Activated CD4-positive, alpha-beta memory T cell treated with anti-CD3 and anti-CD28 coated beads, Interleukin-2, amount 10 ng/mL, durations not matched to agents 7 days and 5 days (primary cell): ENCODE data around the gene SPOCK1. TPM values are rescaled to one million over a fixed set of nuclear protein-coding genes. Genes with fewer than 3 reads are reported as not detected.
"Not testable (repeated sequence)": the region's sequence is repeated elsewhere in the genome, so short reads cannot be mapped to it uniquely, and the experiment has no call there.

Experiments
- CTCF ChIA-PET: fragments of 350-600 bp; sonication (Branson Sonifier 250); formaldehyde crosslinking; loops from one replicate; lab custom pipeline; 2021; ENCODE audit warnings: antibody characterized with exemption, inconsistent platforms; lab: Charles Lee
- POLR2A ChIA-PET: fragments of 350-600 bp; sonication (Branson Sonifier 250); formaldehyde crosslinking; loops from one replicate; lab custom pipeline; 2021; ENCODE audit warnings: antibody characterized with exemption; lab: Charles Lee
- DNase-seq: peaks from one replicate; pipeline ENCODE4 v3.0.0-alpha.2; 2020
- H3K27ac Mint-ChIP-seq: one replicate; pipeline ENCODE4 v1.8.0; 2021; ENCODE audit warnings: mild to moderate bottlenecking, mixed read lengths
- H3K27me3 Mint-ChIP-seq: one replicate; pipeline ENCODE4 v1.8.0; 2021; ENCODE audit warnings: mixed read lengths
- H3K36me3 Mint-ChIP-seq: one replicate; pipeline ENCODE4 v1.8.0; 2021; ENCODE audit warnings: low read depth, mixed read lengths
- H3K4me1 Mint-ChIP-seq: one replicate; pipeline ENCODE4 v1.8.0; 2021; ENCODE audit warnings: mixed read lengths
- H3K4me3 Mint-ChIP-seq: one replicate; pipeline ENCODE4 v1.8.0; 2021; ENCODE audit warnings: mild to moderate bottlenecking, mixed read lengths
- H3K9me3 Mint-ChIP-seq: one replicate; pipeline ENCODE4 v1.8.0; 2021; ENCODE audit warnings: mixed read lengths
- total RNA-seq, 2 experiments: library from RNA; stranded (reverse); gene quantifications; one replicate each; pipeline ENCODE4 v1.2.3, GENCODE V29; 2021

The SPOCK1 gene
- total RNA-seq, 2 experiments from 2014 or later = 0.73 to 0.86 TPM

GRCh38 chr5:137001026-137001569, 498.0 kb downstream of the SPOCK1 start:
- Mint-ChIP-seq H3K27me3 (no peaks in the 10 kb centered on the region), H3K36me3 (no peaks in the 10 kb centered on the region), H3K4me3 (no peak overlapping the region), H3K4me1 (no peaks in the 10 kb centered on the region), H3K9me3 (no peaks in the 10 kb centered on the region), H3K27ac (no peak overlapping the region)
- no peak for DNase-seq
- POLR2A ChIA-PET = no interaction called here
- CTCF ChIA-PET = no interaction called here

GRCh38 chr5:136999787-137000186, 499.3 kb downstream of the SPOCK1 start:
- no peaks in the 10 kb centered on the region for H3K27me3 Mint-ChIP-seq
- DNase-seq = no peak
- no peaks in the 10 kb centered on the region for H3K4me1 Mint-ChIP-seq
- ChIA-PET CTCF (no interaction called here), POLR2A (no interaction called here)
- no peaks in the 10 kb centered on the region for H3K36me3 Mint-ChIP-seq
- no peak overlapping the region for H3K4me3 Mint-ChIP-seq
- H3K27ac Mint-ChIP-seq = no peak overlapping the region
- no peaks in the 10 kb centered on the region for H3K9me3 Mint-ChIP-seq

GRCh38 chr5:136998854-136999357, 500.2 kb downstream of the SPOCK1 start:
- H3K27me3 Mint-ChIP-seq = no peaks in the 10 kb centered on the region

GRCh38 chr5:136994154-136994553, 505.0 kb downstream of the SPOCK1 start:
- DNase-seq = no peak
- H3K9me3 Mint-ChIP-seq = no peaks in the 10 kb centered on the region
- H3K4me3 Mint-ChIP-seq = no peak overlapping the region
- no peaks in the 10 kb centered on the region for H3K36me3 Mint-ChIP-seq
- no peaks in the 10 kb centered on the region for H3K4me1 Mint-ChIP-seq
- POLR2A ChIA-PET = no interaction called here
- no peak overlapping the region for H3K27ac Mint-ChIP-seq
- CTCF ChIA-PET = no interaction called here
- no peaks in the 10 kb centered on the region for H3K27me3 Mint-ChIP-seq

More at GRCh38 chr5:136998854-136999357, 500.2 kb downstream of the SPOCK1 start:
- Mint-ChIP-seq H3K27ac (no peak overlapping the region), H3K4me1 (no peaks in the 10 kb centered on the region), H3K4me3 (no peak overlapping the region), H3K9me3 (no peaks in the 10 kb centered on the region), H3K36me3 (no peaks in the 10 kb centered on the region)
- CTCF ChIA-PET = no interaction called here
- POLR2A ChIA-PET = no interaction called here
- no peak for DNase-seq

- Mint-ChIP-seq H3K9me3 (no peaks in the 10 kb centered on the region), H3K4me1 (no peaks in the 10 kb centered on the region), H3K36me3 (no peaks in the 10 kb centered on the region), H3K27ac (no peak overlapping the region), H3K27me3 (no peaks in the 10 kb centered on the region), H3K4me3 (no peak overlapping the region)
- no peak for DNase-seq
- POLR2A ChIA-PET = no interaction called here
- CTCF ChIA-PET = no interaction called here
Observed at GRCh38 chr5:136992796-136993489, 506.2 kb downstream of the SPOCK1 start.

- CTCF ChIA-PET = no interaction called here
- Mint-ChIP-seq H3K27ac (no peak overlapping the region), H3K4me1 (no peaks in the 10 kb centered on the region), H3K9me3 (no peaks in the 10 kb centered on the region), H3K36me3 (no peaks in the 10 kb centered on the region), H3K27me3 (no peaks in the 10 kb centered on the region), H3K4me3 (no peak overlapping the region)
- POLR2A ChIA-PET = no interaction called here
- no peak for DNase-seq
Observed at GRCh38 chr5:136985785-136986475, 513.2 kb downstream of the SPOCK1 start.

GRCh38 chr5:136984772-136985446, 514.2 kb downstream of the SPOCK1 start:
- Mint-ChIP-seq H3K4me3 (no peak overlapping the region), H3K4me1 (no peaks in the 10 kb centered on the region), H3K36me3 (no peaks in the 10 kb centered on the region), H3K27me3 (no peaks in the 10 kb centered on the region), H3K9me3 (no peaks in the 10 kb centered on the region), H3K27ac (no peak overlapping the region)
- DNase-seq = no peak
- CTCF ChIA-PET = no interaction called here
- POLR2A ChIA-PET = no interaction called here

GRCh38 chr5:136981936-136982335, 517.2 kb downstream of the SPOCK1 start:
- CTCF ChIA-PET = no interaction called here
- H3K4me1 Mint-ChIP-seq = no peaks in the 10 kb centered on the region

GRCh38 chr5:136979131-136979530, 520.0 kb downstream of the SPOCK1 start:
- DNase-seq = no peak
- ChIA-PET CTCF (no interaction called here), POLR2A (no interaction called here)
- Mint-ChIP-seq H3K27ac (no peak overlapping the region), H3K4me3 (no peak overlapping the region), H3K4me1 (no peaks in the 10 kb centered on the region), H3K9me3 (no peaks in the 10 kb centered on the region), H3K36me3 (no peaks in the 10 kb centered on the region), H3K27me3 (no peaks in the 10 kb centered on the region)

More at GRCh38 chr5:136981936-136982335, 517.2 kb downstream of the SPOCK1 start:
- DNase-seq = no peak
- Mint-ChIP-seq H3K27ac (no peak overlapping the region), H3K27me3 (no peaks in the 10 kb centered on the region), H3K4me3 (no peak overlapping the region), H3K36me3 (no peaks in the 10 kb centered on the region), H3K9me3 (no peaks in the 10 kb centered on the region)
- POLR2A ChIA-PET = no interaction called here

- Mint-ChIP-seq H3K27ac (no peak overlapping the region), H3K36me3 (no peaks in the 10 kb centered on the region), H3K9me3 (no peaks in the 10 kb centered on the region), H3K4me3 (no peak overlapping the region), H3K4me1 (no peaks in the 10 kb centered on the region), H3K27me3 (no peaks in the 10 kb centered on the region)
- DNase-seq = no peak
- ChIA-PET CTCF (no interaction called here), POLR2A (no interaction called here)
Observed at GRCh38 chr5:136963504-136963903, 535.6 kb downstream of the SPOCK1 start.

- Mint-ChIP-seq H3K4me1 (no peaks in the 10 kb centered on the region), H3K9me3 (peaks cover under 1% of the 10 kb centered on the region), H3K27ac (no peak overlapping the region), H3K4me3 (no peak overlapping the region), H3K36me3 (no peaks in the 10 kb centered on the region), H3K27me3 (no peaks in the 10 kb centered on the region)
- no peak for DNase-seq
- CTCF ChIA-PET = no interaction called here
- POLR2A ChIA-PET = no interaction called here
Observed at GRCh38 chr5:136957428-136957827, 541.7 kb downstream of the SPOCK1 start.

- H3K27me3 Mint-ChIP-seq, POLR2A ChIA-PET, DNase-seq, H3K27ac Mint-ChIP-seq, H3K4me1 Mint-ChIP-seq, H3K36me3 Mint-ChIP-seq, CTCF ChIA-PET, H3K4me3 Mint-ChIP-seq, H3K9me3 Mint-ChIP-seq: not testable (repeated sequence)
Observed at GRCh38 chr5:136954142-136954541, 545.0 kb downstream of the SPOCK1 start.

GRCh38 chr5:136953346-136954069, 545.6 kb downstream of the SPOCK1 start:
- H3K9me3 Mint-ChIP-seq, H3K27me3 Mint-ChIP-seq, DNase-seq, H3K4me3 Mint-ChIP-seq, POLR2A ChIA-PET, H3K36me3 Mint-ChIP-seq, H3K27ac Mint-ChIP-seq, H3K4me1 Mint-ChIP-seq, CTCF ChIA-PET: not testable (repeated sequence)
